IMR-90 (cell line): ENCODE results near the gene S100A2.

Source experiments
- POLR2A ChIP-seq: IDR thresholded peaks from 2 replicates; pipeline ENCODE4 v1.6.1; 2012; ENCODE audit warnings: mild to moderate bottlenecking, low read depth, low read length
- TF ChIP-seq, protein P1 (sequence below): conservative IDR thresholded peaks from 2 replicates; pipeline ENCODE4 v1.5.1; 2012; ENCODE audit warnings: mild to moderate bottlenecking, low read depth, low read length, improper control_type of control experiment

DNA sequence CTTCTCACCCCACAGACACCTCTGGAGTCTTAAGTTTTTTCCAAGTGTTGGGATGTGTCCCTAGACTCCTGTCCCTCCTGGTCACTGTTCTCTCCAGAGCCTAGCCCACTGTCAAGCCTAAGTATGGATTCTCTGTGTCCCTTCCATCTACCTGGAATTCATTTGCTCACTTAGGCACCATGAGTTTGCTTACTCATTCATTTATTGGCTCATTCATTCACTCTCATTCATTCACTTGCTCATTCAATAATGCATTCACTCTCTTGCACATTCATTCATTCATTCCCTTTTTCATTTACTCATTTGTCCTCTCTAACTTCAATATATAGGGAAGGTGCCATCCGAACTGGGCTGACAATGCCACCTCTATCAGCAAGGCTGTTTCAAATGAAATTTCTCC is 45.7 kb upstream of the S100A2 start:
- no peak for TF ChIP-seq POLR2A
- TF ChIP-seq, protein P1, sequence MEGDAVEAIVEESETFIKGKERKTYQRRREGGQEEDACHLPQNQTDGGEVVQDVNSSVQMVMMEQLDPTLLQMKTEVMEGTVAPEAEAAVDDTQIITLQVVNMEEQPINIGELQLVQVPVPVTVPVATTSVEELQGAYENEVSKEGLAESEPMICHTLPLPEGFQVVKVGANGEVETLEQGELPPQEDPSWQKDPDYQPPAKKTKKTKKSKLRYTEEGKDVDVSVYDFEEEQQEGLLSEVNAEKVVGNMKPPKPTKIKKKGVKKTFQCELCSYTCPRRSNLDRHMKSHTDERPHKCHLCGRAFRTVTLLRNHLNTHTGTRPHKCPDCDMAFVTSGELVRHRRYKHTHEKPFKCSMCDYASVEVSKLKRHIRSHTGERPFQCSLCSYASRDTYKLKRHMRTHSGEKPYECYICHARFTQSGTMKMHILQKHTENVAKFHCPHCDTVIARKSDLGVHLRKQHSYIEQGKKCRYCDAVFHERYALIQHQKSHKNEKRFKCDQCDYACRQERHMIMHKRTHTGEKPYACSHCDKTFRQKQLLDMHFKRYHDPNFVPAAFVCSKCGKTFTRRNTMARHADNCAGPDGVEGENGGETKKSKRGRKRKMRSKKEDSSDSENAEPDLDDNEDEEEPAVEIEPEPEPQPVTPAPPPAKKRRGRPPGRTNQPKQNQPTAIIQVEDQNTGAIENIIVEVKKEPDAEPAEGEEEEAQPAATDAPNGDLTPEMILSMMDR: no peak
